ENCODE results near the gene TMEM178B. TPM values are rescaled to one million over a fixed set of nuclear protein-coding genes. Genes with fewer than 3 reads are reported as not detected.

TMEM178B gene
- polyA plus RNA-seq, 1 donor from 2014 or later = 40.7 TPM

- H3K4me2 ChIP-seq (ENCODE audit: low read length) = no peak overlapping the region
- H3K9me3 ChIP-seq (ENCODE audit: low read length) = no peaks in the 10 kb centered on the region
- no peaks in the 10 kb centered on the region for H3K9me2 ChIP-seq (ENCODE audit: insufficient read depth, low read length)
- no peak overlapping the region for H3K27ac ChIP-seq (ENCODE audit: low read length)
- H3K4me3 ChIP-seq (ENCODE audit: low read length) = no peak overlapping the region
- no peak for TF ChIP-seq REST (IDR thresholded peaks at IDR 0.05; ENCODE audit: borderline replicate concordance)
- TF ChIP-seq RAD21 (conservative IDR thresholded peaks at IDR 0.05) = no peak
- TF ChIP-seq CTCF (IDR thresholded peaks at IDR 0.05; ENCODE audit: poor library complexity, severe bottlenecking) = no peak
- no peak for TF ChIP-seq MXI1 (conservative IDR thresholded peaks at IDR 0.05; ENCODE audit: poor library complexity, severe bottlenecking)
- TF ChIP-seq EZH2 (IDR thresholded peaks at IDR 0.05; ENCODE audit: borderline replicate concordance, insufficient read depth, low read length, poor library complexity, severe bottlenecking) = no peak
- TF ChIP-seq TAF1 (IDR thresholded peaks at IDR 0.05; ENCODE audit: low read depth) = no peak
- no peaks in the 10 kb centered on the region for H3F3A ChIP-seq (ENCODE audit: insufficient read depth, low read length, poor library complexity, severe bottlenecking)
- no peaks in the 10 kb centered on the region for H4K20me1 ChIP-seq (ENCODE audit: insufficient read depth)
- no peaks in the 10 kb centered on the region for H3K79me2 ChIP-seq (replicated peaks; ENCODE audit: insufficient read depth, low read length)
- H3K9ac ChIP-seq (ENCODE audit: low read length) = no peak overlapping the region
- no peaks in the 10 kb centered on the region for H3K27me3 ChIP-seq (ENCODE audit: insufficient read depth, low read depth, low read length)
- H2AFZ ChIP-seq (ENCODE audit: low read depth, low read length) = no peak overlapping the region
- H3K36me3 ChIP-seq (ENCODE audit: insufficient read depth, low read length) = no peaks in the 10 kb centered on the region
Observed at GRCh38 chr7:141436575-141437075, 362.8 kb downstream of the TMEM178B start.

GRCh38 chr7:141439164-141439563, 365.3 kb downstream of the TMEM178B start:
- no peaks in the 10 kb centered on the region for H3K9me3 ChIP-seq (ENCODE audit: low read length)
- no peaks in the 10 kb centered on the region for H3K9me2 ChIP-seq (ENCODE audit: insufficient read depth, low read length)
- H3K79me2 ChIP-seq (replicated peaks; ENCODE audit: insufficient read depth, low read length) = no peaks in the 10 kb centered on the region
- no peaks in the 10 kb centered on the region for H3F3A ChIP-seq (ENCODE audit: insufficient read depth, low read length, poor library complexity, severe bottlenecking)
- no peak overlapping the region for H3K27ac ChIP-seq (ENCODE audit: low read length)
- no peak overlapping the region for H3K4me2 ChIP-seq (ENCODE audit: low read length)
- no peaks in the 10 kb centered on the region for H3K36me3 ChIP-seq (ENCODE audit: insufficient read depth, low read length)
- no peaks in the 10 kb centered on the region for H3K27me3 ChIP-seq (ENCODE audit: insufficient read depth, low read depth, low read length)
- no peak overlapping the region for H3K9ac ChIP-seq (ENCODE audit: low read length)
- no peak overlapping the region for H3K4me3 ChIP-seq (ENCODE audit: low read length)
- no peak for TF ChIP-seq EZH2 (IDR thresholded peaks at IDR 0.05; ENCODE audit: borderline replicate concordance, insufficient read depth, low read length, poor library complexity, severe bottlenecking)
- TF ChIP-seq RAD21 (conservative IDR thresholded peaks at IDR 0.05) = no peak
- TF ChIP-seq TAF1 (IDR thresholded peaks at IDR 0.05; ENCODE audit: low read depth) = no peak
- no peak for TF ChIP-seq MXI1 (conservative IDR thresholded peaks at IDR 0.05; ENCODE audit: poor library complexity, severe bottlenecking)
- TF ChIP-seq SMC3 (conservative IDR thresholded peaks at IDR 0.05; ENCODE audit: poor library complexity) = no peak
- no peak for TF ChIP-seq POLR2AphosphoS5 (IDR thresholded peaks at IDR 0.05)
- TF ChIP-seq REST (IDR thresholded peaks at IDR 0.05; ENCODE audit: borderline replicate concordance) = no peak
- TF ChIP-seq EP300 (conservative IDR thresholded peaks at IDR 0.05; ENCODE audit: poor library complexity, severe bottlenecking) = no peak
- no peak for TF ChIP-seq CTCF (IDR thresholded peaks at IDR 0.05; ENCODE audit: poor library complexity, severe bottlenecking)
- H4K20me1 ChIP-seq (ENCODE audit: insufficient read depth) = no peaks in the 10 kb centered on the region
- H2AFZ ChIP-seq (ENCODE audit: low read depth, low read length) = no peak overlapping the region

Measured in neural cell (in vitro differentiated cells).